ENCODE data around the gene DCXR. TPM values are rescaled to one million over a fixed set of nuclear protein-coding genes. Genes with fewer than 3 reads are reported as not detected.

DCXR gene
- total RNA-seq, 1 experiment from 2014 or later: 306 TPM

GRCh38 chr17:81993729-81994592, 43.5 kb downstream of the DCXR start:
- Histone ChIP-seq H2AFZ (ENCODE audit: low read depth, low read length, poor library complexity, severe bottlenecking) (no peak overlapping the region), H3K79me2 (ENCODE audit: insufficient read depth, low read length) (no peaks in the 10 kb centered on the region), H3K4me2 (ENCODE audit: low read length) (no peak overlapping the region), H3K27me3 (ENCODE audit: insufficient read depth, low read length) (no peaks in the 10 kb centered on the region), H3K4me1 (ENCODE audit: control insufficient read depth in 1 of 2, insufficient read depth in 2 of 2, low read length in 2 of 2) (peaks cover 10 to 11% of the 10 kb centered on the region in 2 experiments; a peak in 3 of 4 replicates), H3K9ac (ENCODE audit: low read length) (no peak overlapping the region), H3K9me3 (ENCODE audit: control insufficient read depth in 1 of 2, insufficient read depth in 1 of 2, low read depth in 1 of 2, low read length in 2 of 2) (no peaks in the 10 kb centered on the region), H3K36me3 (ENCODE audit: control insufficient read depth in 1 of 2, insufficient read depth in 2 of 2, low read length in 2 of 2) (no peaks in the 10 kb centered on the region; a peak in 1 of 4 replicates), H3K4me3 (replicated peaks in 1 of 2; ENCODE audit: low read depth in 1 of 2, low read length in 2 of 2) (no peak overlapping the region), H3K9me2 (ENCODE audit: insufficient read depth) (no peaks in the 10 kb centered on the region), H3K27ac (ENCODE audit: low read depth, low read length) (no peak overlapping the region), H4K20me1 (ENCODE audit: insufficient read depth) (no peaks in the 10 kb centered on the region)
- ATAC-seq (no peak), DNase-seq (ENCODE audit: low read depth, low spot score) (no peak)
- CTCF ChIA-PET: no interaction called here
- BruUV-seq (replicated peaks): no TSS peak
- POLR2A ChIA-PET: no interaction called here
- RAD21 ChIA-PET (ENCODE audit: low non-redundant PET in 1 of 2, low total read pairs in 2 of 2, uncharacterized antibody in 2 of 2, unreplicated experiment in 2 of 2): no interaction called here
- intact Hi-C loops (cut with micrococcal nuclease): no loop called here
- no peak for TF ChIP-seq SP1 (IDR thresholded peaks at IDR 0.05; ENCODE audit: low read depth)
- no peak for TF ChIP-seq POLR2AphosphoS5 (IDR thresholded peaks at IDR 0.05; ENCODE audit: low read depth, low read length)
- no peak for TF ChIP-seq CBX3 (IDR thresholded peaks at IDR 0.05; ENCODE audit: low read depth)
- no peak for TF ChIP-seq RAD21 (IDR thresholded peaks at IDR 0.05; ENCODE audit: low read depth)
- TF ChIP-seq REST (IDR thresholded peaks at IDR 0.05; ENCODE audit: low read depth): no peak
- TF ChIP-seq EGR1 (IDR thresholded peaks at IDR 0.05; ENCODE audit: low read depth): no peak
- TF ChIP-seq ZFX (IDR thresholded peaks at IDR 0.05): no peak
- TF ChIP-seq YY1 (IDR thresholded peaks at IDR 0.05; ENCODE audit: extremely low read depth, insufficient replicate concordance, low read depth, low read length): no peak
- TF ChIP-seq ZNF274 (IDR thresholded peaks at IDR 0.05; ENCODE audit: low read depth, low read length): no peak
- no peak for TF ChIP-seq FOSL1 (IDR thresholded peaks at IDR 0.05; ENCODE audit: low read depth)
